Activated B cell treated with CpG ODN at 0.5 μM for 24 hours (primary cell): ENCODE results near the gene PI4K2A. TPM values are rescaled to one million over a fixed set of nuclear protein-coding genes. Genes with fewer than 3 reads are reported as not detected.
A peak's percentile ranks its signal among the peaks of the same experiment; 100 is the strongest.

Source experiments
- ATAC-seq: fragments of 200-7000 bp; cut with Tn5 transposase; one replicate; pipeline ENCODE4 v1.10.0; 2021; ENCODE audit warnings: low read depth, mild to moderate bottlenecking, moderate library complexity
- CTCF ChIA-PET: fragments of 350-600 bp; sonication (Branson Sonifier 250); formaldehyde crosslinking; loops from one replicate; lab custom pipeline; 2021; ENCODE audit warnings: antibody characterized with exemption; lab: Charles Lee
- POLR2A ChIA-PET: fragments of 350-600 bp; sonication (Branson Sonifier 250); formaldehyde crosslinking; loops from one replicate; lab custom pipeline; 2021; ENCODE audit warnings: antibody characterized with exemption; lab: Charles Lee
- DNase-seq: peaks from one replicate; pipeline ENCODE4 v3.0.0; 2022
- H3K27ac Mint-ChIP-seq: one replicate; pipeline ENCODE4 v1.8.0; 2020; ENCODE audit warnings: mixed read lengths
- H3K27me3 Mint-ChIP-seq: one replicate; pipeline ENCODE4 v1.8.0; 2021; ENCODE audit warnings: mixed read lengths
- H3K36me3 Mint-ChIP-seq: one replicate; pipeline ENCODE4 v1.8.0; 2021; ENCODE audit warnings: low read depth, mixed read lengths
- H3K4me1 Mint-ChIP-seq: one replicate; pipeline ENCODE4 v1.8.0; 2021; ENCODE audit warnings: mixed read lengths
- H3K4me3 Mint-ChIP-seq: one replicate; pipeline ENCODE4 v1.8.0; 2020; ENCODE audit warnings: mild to moderate bottlenecking, mixed read lengths
- H3K9me3 Mint-ChIP-seq: one replicate; pipeline ENCODE4 v1.8.0; 2020; ENCODE audit warnings: mixed read lengths
- intact Hi-C: fragments of 100-400 bp; cut with micrococcal nuclease; formaldehyde crosslinking; loops from one replicate; pipeline ENCODE4 v1.15.1; 2024
- total RNA-seq: library from RNA; stranded (reverse); gene quantifications from 2 replicates; pipeline ENCODE4 v1.2.3, GENCODE V29; 2022
- TF ChIP-seq, protein P1 (sequence below): fragments of 200-600 bp; IDR thresholded peaks from one replicate; pipeline ENCODE4 v1.8.0; 2022; ENCODE audit warnings: antibody characterized with exemption, mild to moderate bottlenecking

The PI4K2A gene
- total RNA-seq, 1 donor from 2014 or later: 15.0 TPM

DNA sequence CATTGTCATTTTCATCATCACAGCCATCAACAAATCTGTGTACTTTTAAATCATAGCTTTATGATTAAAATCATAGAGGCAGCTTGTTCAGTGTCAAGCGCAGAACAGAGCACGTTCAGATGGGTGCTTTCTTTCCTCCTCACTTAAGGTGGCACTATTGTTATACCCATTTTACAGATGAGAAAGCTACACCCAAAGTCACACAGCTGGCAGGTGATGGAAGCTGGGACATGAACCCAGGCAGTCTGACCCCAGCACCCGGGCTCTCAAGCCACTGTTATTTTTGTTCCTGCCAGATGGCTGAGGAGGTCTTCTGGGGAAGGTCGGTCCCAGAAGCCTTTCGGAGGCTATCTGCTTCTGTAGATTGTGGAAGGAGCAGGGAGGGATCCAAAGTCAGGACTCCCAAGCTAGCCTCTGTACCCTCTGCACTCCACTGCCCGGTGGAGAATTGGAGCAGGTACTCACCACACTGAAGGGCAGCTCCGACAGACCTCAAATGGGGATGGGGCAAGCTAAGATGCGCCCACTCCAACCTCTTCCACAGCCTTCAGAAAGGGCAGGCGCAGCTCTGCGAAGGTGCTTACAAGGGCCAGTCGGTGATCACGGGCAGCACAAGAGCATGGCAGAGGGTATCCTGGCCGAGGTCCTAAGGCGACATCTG lies 46.0 kb downstream of the PI4K2A start:
- intact Hi-C loops: loop anchor here (5.0 kb wide), 1 partner anchor 356 kb away; no protein-coding TSS in a partner anchor
- Mint-ChIP-seq H3K36me3 (no peaks in the 10 kb centered on the region), H3K4me1 (peaks cover 9% of the 10 kb centered on the region), H3K9me3 (no peaks in the 10 kb centered on the region), H3K4me3 (peak overlapping the region; percentile 87), H3K27ac (peak overlapping the region; percentile 35), H3K27me3 (no peaks in the 10 kb centered on the region)
- ChIA-PET POLR2A (interaction anchor here (0.7 to 2.9 kb wide), 8 partner anchors 8 to 242 kb away, joined by 3 to 44 read pairs (median 4); partner anchors contain the start of genes MARVELD1, PI4K2A and ZFYVE27), CTCF (interaction anchor here (0.8 to 2.6 kb wide), 10 partner anchors 9 to 359 kb away, joined by 3 to 36 read pairs (median 6); partner anchors contain the start of gene ZFYVE27)
- TF ChIP-seq, protein P1, sequence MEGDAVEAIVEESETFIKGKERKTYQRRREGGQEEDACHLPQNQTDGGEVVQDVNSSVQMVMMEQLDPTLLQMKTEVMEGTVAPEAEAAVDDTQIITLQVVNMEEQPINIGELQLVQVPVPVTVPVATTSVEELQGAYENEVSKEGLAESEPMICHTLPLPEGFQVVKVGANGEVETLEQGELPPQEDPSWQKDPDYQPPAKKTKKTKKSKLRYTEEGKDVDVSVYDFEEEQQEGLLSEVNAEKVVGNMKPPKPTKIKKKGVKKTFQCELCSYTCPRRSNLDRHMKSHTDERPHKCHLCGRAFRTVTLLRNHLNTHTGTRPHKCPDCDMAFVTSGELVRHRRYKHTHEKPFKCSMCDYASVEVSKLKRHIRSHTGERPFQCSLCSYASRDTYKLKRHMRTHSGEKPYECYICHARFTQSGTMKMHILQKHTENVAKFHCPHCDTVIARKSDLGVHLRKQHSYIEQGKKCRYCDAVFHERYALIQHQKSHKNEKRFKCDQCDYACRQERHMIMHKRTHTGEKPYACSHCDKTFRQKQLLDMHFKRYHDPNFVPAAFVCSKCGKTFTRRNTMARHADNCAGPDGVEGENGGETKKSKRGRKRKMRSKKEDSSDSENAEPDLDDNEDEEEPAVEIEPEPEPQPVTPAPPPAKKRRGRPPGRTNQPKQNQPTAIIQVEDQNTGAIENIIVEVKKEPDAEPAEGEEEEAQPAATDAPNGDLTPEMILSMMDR: no peak
- ATAC-seq (no peak), DNase-seq (no peak)

DNA sequence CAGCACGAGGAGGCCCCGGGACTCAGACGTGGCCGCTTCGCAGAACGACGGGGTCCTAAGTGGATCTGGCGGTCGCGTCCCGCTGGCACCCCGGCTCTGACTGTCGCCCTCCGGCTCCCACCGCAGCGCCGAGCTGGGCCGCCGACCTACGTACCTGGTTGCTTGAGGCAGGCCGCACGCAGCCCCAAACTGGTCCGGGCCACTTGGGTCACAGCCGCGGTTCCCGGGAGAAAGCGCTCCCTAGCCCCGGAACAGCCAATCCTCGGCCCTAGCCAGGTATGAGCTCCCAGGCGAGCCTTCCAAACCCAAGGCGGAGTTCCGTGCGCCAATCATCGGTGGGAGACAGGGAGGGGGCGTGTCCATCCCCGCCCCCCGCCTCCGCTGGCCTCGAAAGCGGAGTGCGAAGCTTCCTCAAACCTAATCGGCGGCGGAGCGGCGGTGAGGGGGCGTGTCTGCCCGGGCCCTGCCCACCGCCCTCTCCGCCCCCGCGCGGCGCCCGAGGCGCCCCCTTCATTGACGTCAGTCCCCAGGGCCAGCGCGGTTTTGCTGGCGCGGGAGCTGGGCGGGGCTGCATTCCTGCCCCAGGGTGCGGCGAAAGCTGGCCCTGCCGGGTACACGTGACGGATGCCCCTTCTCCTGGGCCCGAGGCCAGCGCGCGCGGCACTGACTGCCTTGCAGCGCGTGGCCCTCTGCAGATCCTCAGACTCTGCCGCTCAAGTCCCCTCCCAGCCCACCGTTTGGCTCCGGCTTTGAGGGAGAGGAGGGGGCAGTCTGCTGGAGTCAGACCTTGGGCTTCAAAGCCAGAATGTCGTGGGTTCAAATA lies 46.7 kb downstream of the PI4K2A start, which contains the start of gene AVPI1:
AVPI1 (minus strand) TSS at position 280 of the 823 bp plus-strand sequence. CDS start 7,336 bp downstream, outside the sequence.
- ATAC-seq (peak; percentile 96), DNase-seq (peak; percentile 97)
- ChIA-PET CTCF (interaction anchor here (0.8 to 2.6 kb wide), 11 partner anchors 9 to 358 kb away, joined by 3 to 36 read pairs (median 5); partner anchors contain the start of gene ZFYVE27), POLR2A (interaction anchor here (0.7 to 2.9 kb wide), 10 partner anchors 9 to 242 kb away, joined by 3 to 44 read pairs (median 4); partner anchors contain the start of genes MARVELD1, PI4K2A and ZFYVE27)
- Mint-ChIP-seq H3K4me1 (peaks cover 9% of the 10 kb centered on the region), H3K9me3 (no peaks in the 10 kb centered on the region), H3K27me3 (no peaks in the 10 kb centered on the region), H3K4me3 (peak within 1 kb of the TSS; percentile 87), H3K36me3 (no peaks in the 10 kb centered on the region), H3K27ac (peak within 1 kb of the TSS; percentile 68)
- TF ChIP-seq, protein P1: no peak
- intact Hi-C loops: loop anchor here (1.0 to 5.0 kb wide), 8 partner anchors 10 to 355 kb away; partner anchors contain the start of genes MMS19, MORN4, PI4K2A and RRP12

DNA sequence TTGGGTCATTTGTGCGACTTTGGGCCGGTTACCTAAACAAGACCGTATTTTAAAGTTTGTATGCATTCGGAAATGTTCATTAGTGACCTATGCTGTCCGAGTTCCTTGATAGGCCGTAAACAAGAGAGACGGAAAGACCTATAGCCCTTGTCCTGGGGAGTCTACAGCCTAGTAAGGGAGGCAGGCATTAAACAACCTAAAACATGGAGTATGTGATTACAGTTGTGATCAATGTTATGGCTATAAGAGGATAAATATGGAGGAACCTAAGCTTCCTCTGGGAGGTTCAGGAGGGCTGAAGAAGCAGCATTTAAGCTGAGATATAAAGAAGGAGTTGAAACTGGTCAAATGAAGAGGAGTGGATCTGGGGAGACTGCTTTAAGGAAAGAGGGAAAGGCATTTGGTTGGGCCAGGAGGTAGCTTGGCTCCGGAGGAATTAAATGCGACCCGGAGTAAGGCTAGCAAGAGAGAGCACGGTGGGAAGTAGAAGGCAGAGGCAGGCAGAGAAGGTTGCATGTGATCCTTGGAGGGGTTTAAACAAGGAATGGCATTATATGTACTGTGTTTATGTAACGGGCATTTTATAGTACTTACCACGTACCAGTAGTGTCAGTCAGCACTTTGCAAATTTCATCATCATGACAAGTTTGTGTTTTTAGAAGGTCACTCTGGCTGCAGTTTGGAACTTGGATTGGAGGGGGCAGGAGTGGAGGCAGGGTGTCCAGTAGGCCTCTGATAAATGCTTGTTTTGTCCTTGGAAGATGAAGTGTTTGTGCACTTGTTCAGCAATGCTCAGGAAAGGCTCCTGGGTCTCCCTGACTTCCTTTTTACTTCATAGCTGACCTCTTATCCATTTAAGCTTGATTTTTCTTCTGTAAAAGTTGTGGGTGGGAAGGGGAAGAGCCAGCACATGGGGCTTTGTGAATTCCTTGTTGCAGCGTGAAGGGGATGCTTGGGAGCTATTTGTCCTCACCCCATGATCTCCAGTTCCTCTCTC lies 47.6 kb downstream of the PI4K2A start:
- ChIA-PET CTCF (interaction anchor here (0.8 to 2.6 kb wide), 9 partner anchors 11 to 357 kb away, joined by 3 to 36 read pairs (median 8); partner anchors contain the start of gene ZFYVE27), POLR2A (interaction anchor here (0.7 to 2.9 kb wide), 6 partner anchors 10 to 48 kb away, joined by 3 to 44 read pairs (median 4); partner anchors contain the start of genes MARVELD1 and ZFYVE27)
- DNase-seq (no peak), ATAC-seq (no peak)
- no peaks in the 10 kb centered on the region for H3K27me3 Mint-ChIP-seq
- intact Hi-C loops: loop anchor here (1.0 to 5.0 kb wide), 8 partner anchors 11 to 354 kb away; partner anchors contain the start of genes MMS19, MORN4, PI4K2A and RRP12
- TF ChIP-seq, protein P1: no peak
- no peaks in the 10 kb centered on the region for H3K36me3 Mint-ChIP-seq
- no peaks in the 10 kb centered on the region for H3K9me3 Mint-ChIP-seq
- peak overlapping the region; percentile 46 for H3K27ac Mint-ChIP-seq
- peaks cover 9% of the 10 kb centered on the region for H3K4me1 Mint-ChIP-seq
- peak overlapping the region; percentile 87 for H3K4me3 Mint-ChIP-seq

DNA sequence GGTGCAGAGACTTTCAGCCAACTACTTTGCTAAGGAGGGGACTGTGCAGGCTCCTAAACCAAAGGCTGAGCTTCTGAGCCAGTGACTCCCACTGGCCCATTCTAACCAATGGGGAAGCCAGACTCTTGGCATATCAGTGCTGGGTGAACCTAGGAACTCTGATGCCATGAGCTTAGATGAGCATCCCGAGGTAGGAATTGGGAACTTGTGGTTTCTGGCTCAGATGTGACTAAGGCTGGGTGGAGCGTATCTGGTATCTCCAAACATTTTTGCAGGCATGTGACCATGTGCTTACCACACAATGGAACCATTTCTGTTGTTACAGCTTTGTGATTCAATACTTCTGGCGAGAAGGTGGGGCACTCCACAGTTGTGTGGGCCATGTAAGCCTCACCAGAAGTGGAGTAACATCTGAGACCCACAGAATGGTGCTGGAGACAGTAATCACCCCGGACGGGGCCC lies 49.1 kb downstream of the PI4K2A start:
- TF ChIP-seq, protein P1: no peak
- intact Hi-C loops: loop anchor here (5.0 kb wide), 1 partner anchor 353 kb away; no protein-coding TSS in a partner anchor
- POLR2A ChIA-PET: no interaction called here
- no peak for DNase-seq
- H3K9me3 Mint-ChIP-seq: no peaks in the 10 kb centered on the region
- peaks cover 9% of the 10 kb centered on the region for H3K4me1 Mint-ChIP-seq
- no peak for ATAC-seq
- H3K27me3 Mint-ChIP-seq: no peaks in the 10 kb centered on the region
- H3K4me3 Mint-ChIP-seq: no peak overlapping the region
- H3K36me3 Mint-ChIP-seq: no peaks in the 10 kb centered on the region
- no peak overlapping the region for H3K27ac Mint-ChIP-seq
- CTCF ChIA-PET: no interaction called here
